Measurements from ENCODE around the gene PCBP3.

- TF ChIP-seq CTCF (IDR thresholded peaks at IDR 0.05) (no peak), POLR2A (IDR thresholded peaks at IDR 0.05) (no peak)
These were observed 204.3 kb downstream of the PCBP3 start for GRCh38 chr21:45847870-45848269.
